B cell (primary cell): Measurements from ENCODE around the gene TIMM21.

Experiments used
- CTCF ChIP-seq: fragments of 200-600 bp; IDR thresholded peaks from one replicate; pipeline ENCODE4 v1.8.0; 2022; ENCODE audit warnings: antibody characterized with exemption, mild to moderate bottlenecking
- EZH2 ChIP-seq: IDR thresholded peaks from 2 replicates; pipeline ENCODE4 v1.6.1; 2012; ENCODE audit warnings: borderline replicate concordance, low read depth, mild to moderate bottlenecking, moderate library complexity, low read length; ENCODE audit not compliant: insufficient read depth, poor library complexity, severe bottlenecking

GRCh38 chr18:74128159-74128558, 20.2 kb upstream of the TIMM21 start:
- TF ChIP-seq CTCF = no peak
- TF ChIP-seq EZH2 = no peak
